Loucy (cell line): Measurements from ENCODE around the gene SPDL1.
A peak's percentile ranks its signal among the peaks of the same experiment; 100 is the strongest.

Source experiments
- H2AFZ ChIP-seq: fragments of 200-600 bp; sonication (generic); 2 replicates; pipeline ENCODE4 v1.6.0; 2016; ENCODE audit warnings: antibody characterized with exemption, mild to moderate bottlenecking, low read length, moderate library complexity
- H3F3A ChIP-seq: fragments of 200-600 bp; 2 replicates; pipeline ENCODE4 v1.6.0; 2016; ENCODE audit warnings: antibody characterized with exemption, low read depth, mild to moderate bottlenecking
- H3K27me3 ChIP-seq: fragments of 200-600 bp; sonication (generic); 2 replicates; pipeline ENCODE4 v1.6.1; 2014; ENCODE audit warnings: low read length, mild to moderate bottlenecking; ENCODE audit not compliant: insufficient read depth, poor library complexity, severe bottlenecking
- H3K36me3 ChIP-seq: fragments of 200-600 bp; sonication (generic); 2 replicates; pipeline ENCODE4 v1.6.1; 2016; ENCODE audit warnings: low read length; ENCODE audit not compliant: insufficient read depth
- H3K4me1 ChIP-seq: fragments of 200-600 bp; sonication (generic); 2 replicates; pipeline ENCODE4 v1.5.1; 2014; ENCODE audit warnings: low read length, mild to moderate bottlenecking; ENCODE audit not compliant: insufficient read depth, poor library complexity, severe bottlenecking
- H3K4me2 ChIP-seq: fragments of 200-600 bp; sonication (generic); 2 replicates; pipeline ENCODE4 v1.6.0; 2014; ENCODE audit warnings: antibody characterized with exemption, low read length, low read depth, mild to moderate bottlenecking; ENCODE audit not compliant: poor library complexity, severe bottlenecking
- H3K4me3 ChIP-seq: fragments of 200-600 bp; sonication (generic); 2 replicates; pipeline ENCODE4 v1.5.1; 2014; ENCODE audit warnings: low read length, mild to moderate bottlenecking, mixed read lengths; ENCODE audit not compliant: poor library complexity, severe bottlenecking
- H3K79me2 ChIP-seq: fragments of 200-600 bp; sonication (generic); 2 replicates; pipeline ENCODE4 v1.6.1; 2014; ENCODE audit warnings: low read length; ENCODE audit not compliant: insufficient read depth
- H3K9ac ChIP-seq: fragments of 200-600 bp; sonication (generic); 2 replicates; pipeline ENCODE4 v1.6.0; 2014; ENCODE audit warnings: mild to moderate bottlenecking, low read depth, low read length, moderate library complexity; ENCODE audit not compliant: poor library complexity, severe bottlenecking
- H3K9me2 ChIP-seq: fragments of 200-600 bp; sonication (generic); replicated peaks from 2 replicates; pipeline ENCODE4 v1.6.1; 2016; ENCODE audit warnings: low read depth, low read length, mixed read lengths
- H3K9me3 ChIP-seq: fragments of 200-600 bp; sonication (generic); 2 replicates; pipeline ENCODE4 v1.6.1; 2014; ENCODE audit warnings: mild to moderate bottlenecking, antibody characterized with exemption, low read length, low read depth; ENCODE audit not compliant: insufficient read depth
- H4K20me1 ChIP-seq: fragments of 200-600 bp; sonication (generic); 2 replicates; pipeline ENCODE4 v1.6.0; 2014; ENCODE audit warnings: antibody characterized with exemption, low read length, mild to moderate bottlenecking; ENCODE audit not compliant: insufficient read depth, poor library complexity, severe bottlenecking
- EZH2phosphoT487 ChIP-seq: fragments of 200-600 bp; IDR thresholded peaks from 2 replicates; pipeline ENCODE4 v1.6.1; 2018; ENCODE audit warnings: antibody characterized with exemption, mild to moderate bottlenecking, moderate library complexity, borderline replicate concordance
- TF ChIP-seq, protein P1 (sequence below): fragments of 200-600 bp; sonication (generic); conservative IDR thresholded peaks from 2 replicates; pipeline ENCODE4 v1.5.1; 2014; ENCODE audit warnings: mild to moderate bottlenecking, antibody characterized with exemption, low read length

SPDL1 gene

DNA sequence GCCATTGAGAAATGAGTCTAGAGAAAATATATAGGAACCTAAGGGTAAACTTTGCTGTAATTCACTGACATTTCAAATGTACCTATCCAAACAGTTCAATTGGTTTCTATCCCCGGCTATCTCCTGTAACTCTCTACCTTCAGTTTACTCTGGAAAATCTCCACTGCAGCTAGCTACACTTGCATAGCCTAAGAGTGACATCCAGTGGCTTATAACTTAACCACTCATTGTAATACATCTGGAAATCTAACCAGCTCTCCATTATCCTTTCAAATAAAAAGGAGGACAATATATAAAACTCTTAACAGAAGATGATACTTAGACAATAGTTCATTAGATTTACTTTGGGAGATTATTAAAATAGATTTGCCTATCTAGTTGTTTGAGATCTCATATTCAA is 35.3 kb upstream of the SPDL1 start:
- TF ChIP-seq, protein P1, sequence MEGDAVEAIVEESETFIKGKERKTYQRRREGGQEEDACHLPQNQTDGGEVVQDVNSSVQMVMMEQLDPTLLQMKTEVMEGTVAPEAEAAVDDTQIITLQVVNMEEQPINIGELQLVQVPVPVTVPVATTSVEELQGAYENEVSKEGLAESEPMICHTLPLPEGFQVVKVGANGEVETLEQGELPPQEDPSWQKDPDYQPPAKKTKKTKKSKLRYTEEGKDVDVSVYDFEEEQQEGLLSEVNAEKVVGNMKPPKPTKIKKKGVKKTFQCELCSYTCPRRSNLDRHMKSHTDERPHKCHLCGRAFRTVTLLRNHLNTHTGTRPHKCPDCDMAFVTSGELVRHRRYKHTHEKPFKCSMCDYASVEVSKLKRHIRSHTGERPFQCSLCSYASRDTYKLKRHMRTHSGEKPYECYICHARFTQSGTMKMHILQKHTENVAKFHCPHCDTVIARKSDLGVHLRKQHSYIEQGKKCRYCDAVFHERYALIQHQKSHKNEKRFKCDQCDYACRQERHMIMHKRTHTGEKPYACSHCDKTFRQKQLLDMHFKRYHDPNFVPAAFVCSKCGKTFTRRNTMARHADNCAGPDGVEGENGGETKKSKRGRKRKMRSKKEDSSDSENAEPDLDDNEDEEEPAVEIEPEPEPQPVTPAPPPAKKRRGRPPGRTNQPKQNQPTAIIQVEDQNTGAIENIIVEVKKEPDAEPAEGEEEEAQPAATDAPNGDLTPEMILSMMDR, result 0 out of 2 replicates have a peak, but pooled peaks have one; percentile 14
- TF ChIP-seq EZH2phosphoT487, result no peak
- H4K20me1 ChIP-seq, result no peaks in the 10 kb centered on the region
- no peaks in the 10 kb centered on the region for H3K27me3 ChIP-seq
- no peaks in the 10 kb centered on the region for H3K4me1 ChIP-seq
- H3K9me3 ChIP-seq, result no peaks in the 10 kb centered on the region
- H3K79me2 ChIP-seq, result no peaks in the 10 kb centered on the region
- no peaks in the 10 kb centered on the region for H3K36me3 ChIP-seq
- H3K4me3 ChIP-seq, result no peak overlapping the region
- H3F3A ChIP-seq, result no peaks in the 10 kb centered on the region
- H2AFZ ChIP-seq, result no peak overlapping the region
- H3K9ac ChIP-seq, result no peak overlapping the region
- H3K9me2 ChIP-seq, result no peaks in the 10 kb centered on the region
- H3K4me2 ChIP-seq, result no peak overlapping the region

DNA sequence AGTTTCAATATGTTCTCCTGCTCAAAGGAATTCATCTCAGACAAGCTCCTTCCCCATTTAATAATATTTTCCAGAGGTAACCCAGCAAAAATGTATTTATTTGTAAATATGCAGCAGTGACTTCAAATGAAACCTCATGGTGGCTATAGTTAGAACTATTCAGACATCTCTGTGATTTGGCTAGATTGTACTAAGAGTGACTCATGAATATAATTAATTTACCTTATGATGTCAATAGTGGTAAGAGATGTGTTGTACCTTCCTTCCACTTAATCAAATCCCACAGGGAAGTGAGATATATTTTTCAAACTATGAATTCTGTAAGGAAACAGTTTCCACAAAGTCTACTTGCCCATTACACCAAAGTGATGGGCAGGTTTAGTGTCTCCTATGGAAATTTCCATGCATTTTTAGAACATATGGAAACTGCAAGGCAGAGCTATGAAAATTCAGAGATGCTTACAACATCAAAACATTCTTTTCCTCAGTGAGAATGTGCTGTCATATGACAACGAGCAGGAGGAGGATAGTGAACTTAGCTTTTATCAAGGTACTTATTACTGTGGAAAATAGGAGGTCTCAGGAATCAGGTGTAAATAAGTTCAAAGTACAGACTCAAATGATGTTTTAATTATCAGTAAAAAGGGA is 34.0 kb upstream of the SPDL1 start:
- H3F3A ChIP-seq, result no peaks in the 10 kb centered on the region
- no peaks in the 10 kb centered on the region for H3K9me3 ChIP-seq
- no peak overlapping the region for H3K4me3 ChIP-seq
- H3K79me2 ChIP-seq, result no peaks in the 10 kb centered on the region
- no peak overlapping the region for H3K9ac ChIP-seq
- no peaks in the 10 kb centered on the region for H3K4me1 ChIP-seq
- no peak overlapping the region for H2AFZ ChIP-seq
- TF ChIP-seq, protein P1, result no peak
- no peak for TF ChIP-seq EZH2phosphoT487
- no peaks in the 10 kb centered on the region for H3K36me3 ChIP-seq
- H3K27me3 ChIP-seq, result no peaks in the 10 kb centered on the region
- no peaks in the 10 kb centered on the region for H4K20me1 ChIP-seq
- H3K9me2 ChIP-seq, result no peaks in the 10 kb centered on the region
- H3K4me2 ChIP-seq, result no peak overlapping the region

DNA sequence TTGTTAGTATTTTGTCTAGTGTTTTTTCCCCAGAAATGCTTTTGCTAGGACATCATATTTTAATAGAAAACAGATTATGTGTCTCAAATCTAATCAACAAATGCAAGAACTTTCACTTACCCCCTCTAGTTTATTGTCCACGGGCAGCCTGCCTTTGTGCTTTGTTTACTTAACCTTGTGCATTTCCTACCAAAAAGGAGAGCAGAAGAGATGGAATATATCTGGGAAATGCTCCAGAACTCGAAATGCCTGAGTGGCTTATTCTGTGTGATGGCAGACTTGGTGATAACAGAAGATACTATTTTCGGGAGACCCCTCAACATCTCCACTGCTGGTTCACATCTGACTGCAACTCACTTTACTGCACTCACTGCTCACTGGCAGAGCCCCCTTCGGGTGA is 33.3 kb upstream of the SPDL1 start:
- Histone ChIP-seq H2AFZ (no peak overlapping the region), H3K9me3 (no peaks in the 10 kb centered on the region), H3F3A (no peaks in the 10 kb centered on the region), H3K79me2 (no peaks in the 10 kb centered on the region), H3K4me2 (no peak overlapping the region), H3K27me3 (no peaks in the 10 kb centered on the region), H4K20me1 (no peaks in the 10 kb centered on the region), H3K36me3 (no peaks in the 10 kb centered on the region), H3K4me3 (no peak overlapping the region), H3K9ac (no peak overlapping the region), H3K4me1 (no peaks in the 10 kb centered on the region), H3K9me2 (no peaks in the 10 kb centered on the region)
- TF ChIP-seq, protein P1, result no peak
- TF ChIP-seq EZH2phosphoT487, result no peak
